ENCODE measurements around the gene CXXC5.

- TF ChIP-seq CTCF (IDR thresholded peaks at IDR 0.05): no peak
- TF ChIP-seq POLR2AphosphoS5 (IDR thresholded peaks at IDR 0.05; ENCODE audit: low read depth, low read length): peak; percentile 50; the same call in 1 of the 2 replicates
- TF ChIP-seq REST (IDR thresholded peaks at IDR 0.05; ENCODE audit: insufficient read depth in 1 of 2, low read depth in 2 of 2, low read length in 1 of 2): no peak
- no peak for TF ChIP-seq SIN3A (IDR thresholded peaks at IDR 0.05; ENCODE audit: borderline replicate concordance, insufficient read depth, low read depth, low read length)
Measured at GRCh38 chr5:139651043-139651834, 3.1 kb downstream of the CXXC5 start.

All from Panc1 (cell line).